SKM-1 (cell line): ENCODE data around the gene MRPL3.
"Not testable (repeated sequence)": the region's sequence is repeated elsewhere in the genome, so short reads cannot be mapped to it uniquely, and the experiment has no call there.

Experiments
- DNase-seq: peaks from one replicate; lab custom pipeline; 2025; ENCODE audit not compliant: unreplicated experiment; lab: John Stamatoyannopoulos, UW

Gene MRPL3

GRCh38 chr3:131501949-131502348 lies 822 bp downstream of the MRPL3 start:
- DNase-seq = no peak

DNA sequence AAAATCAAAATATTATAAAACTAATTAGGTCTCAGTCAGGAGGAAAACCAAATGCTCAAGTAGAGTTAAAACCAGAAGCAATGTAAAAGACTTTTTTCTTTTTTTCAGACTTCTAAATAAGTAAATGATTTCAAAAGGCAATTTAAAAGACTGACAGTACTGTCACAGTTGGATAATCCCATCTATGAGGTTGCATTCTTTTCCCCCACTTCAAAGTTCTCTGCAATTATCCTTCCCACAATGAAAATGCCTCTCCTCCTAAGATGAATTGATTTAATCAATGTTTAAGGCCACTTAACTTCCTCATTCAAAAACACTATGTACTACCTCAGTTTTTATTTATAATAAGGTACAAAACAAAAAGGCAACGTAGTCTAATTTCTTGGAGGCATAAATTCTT lies 8.1 kb downstream of the MRPL3 start:
- DNase-seq = no peak

DNA sequence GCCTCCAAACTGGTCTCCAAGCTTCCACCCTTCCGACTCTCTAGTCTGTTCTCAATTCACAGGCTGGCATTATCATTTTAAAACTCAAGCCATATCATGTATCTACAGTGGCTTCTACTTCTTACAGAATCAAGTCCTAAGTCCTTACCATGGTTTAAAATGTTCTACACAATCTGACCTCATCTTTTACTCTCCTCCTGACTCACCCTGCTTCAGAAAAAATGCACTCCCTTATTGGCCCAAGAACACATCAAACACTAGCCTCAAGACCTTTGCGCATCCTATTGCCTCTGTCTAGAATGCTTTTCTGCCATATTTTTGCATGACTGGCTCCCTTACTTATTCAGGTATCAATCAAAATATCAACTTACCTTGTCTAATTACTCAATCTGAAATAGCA lies 11.0 kb downstream of the MRPL3 start:
- no peak for DNase-seq

DNA sequence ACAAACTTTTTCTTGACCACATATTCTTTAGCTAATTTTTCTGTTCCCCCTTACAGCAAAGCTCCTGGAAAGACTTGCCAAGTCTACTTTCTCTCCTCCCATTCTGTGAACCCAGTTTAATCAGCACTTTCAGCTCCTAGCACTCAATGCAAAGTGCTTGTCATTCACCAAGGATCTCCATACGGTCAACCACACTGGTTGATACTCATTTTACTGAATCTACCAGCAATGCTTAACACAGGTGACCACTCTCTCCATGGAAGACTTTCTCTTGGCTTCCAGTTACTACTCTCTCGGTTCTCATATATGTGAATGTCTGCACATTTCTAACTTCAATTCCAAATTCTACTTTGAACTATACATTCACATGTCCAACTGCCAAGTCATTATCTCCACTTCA lies 11.7 kb downstream of the MRPL3 start:
- DNase-seq = no peak

DNA sequence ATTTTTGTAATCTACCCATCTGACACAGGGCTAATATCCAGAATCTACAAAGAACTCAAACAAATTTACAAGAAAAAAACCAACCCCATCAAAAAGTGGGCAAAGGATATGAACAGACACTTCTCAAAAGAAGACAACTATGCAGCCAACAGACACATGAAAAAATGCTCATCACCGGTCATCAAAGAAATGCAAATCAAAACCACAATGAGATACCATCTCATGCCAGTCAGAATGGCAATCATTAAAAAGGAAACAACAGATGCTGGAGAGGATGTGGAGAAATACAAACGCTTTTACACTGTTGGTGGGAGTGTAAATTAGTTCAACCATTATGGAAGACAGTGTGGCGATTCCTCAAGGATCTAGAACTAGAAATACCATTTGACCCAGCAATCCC lies 16.2 kb downstream of the MRPL3 start:
- not testable (repeated sequence) for DNase-seq

DNA sequence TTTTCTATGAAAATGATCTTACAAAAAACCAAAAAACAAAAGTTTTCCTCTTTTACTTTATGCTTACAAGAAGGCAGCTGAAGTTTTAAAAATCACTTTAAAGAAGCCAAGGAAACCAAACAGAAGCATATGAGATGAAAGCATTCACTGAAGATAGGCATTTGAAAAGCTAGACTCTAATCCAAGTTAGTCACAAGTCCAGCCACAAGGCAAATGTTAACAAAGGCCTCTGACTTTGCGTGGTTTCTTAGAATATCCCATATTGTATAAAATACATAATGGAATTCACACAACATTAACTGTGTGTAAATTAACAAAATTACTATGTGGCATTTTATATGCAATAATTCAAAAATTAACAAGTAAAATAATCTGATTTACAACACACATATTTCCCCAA lies 17.7 kb downstream of the MRPL3 start:
- no peak for DNase-seq

GRCh38 chr3:131484496-131485111 lies 18.2 kb downstream of the MRPL3 start:
- no peak for DNase-seq

GRCh38 chr3:131480116-131480515 lies 22.7 kb downstream of the MRPL3 start:
- no peak for DNase-seq

DNA sequence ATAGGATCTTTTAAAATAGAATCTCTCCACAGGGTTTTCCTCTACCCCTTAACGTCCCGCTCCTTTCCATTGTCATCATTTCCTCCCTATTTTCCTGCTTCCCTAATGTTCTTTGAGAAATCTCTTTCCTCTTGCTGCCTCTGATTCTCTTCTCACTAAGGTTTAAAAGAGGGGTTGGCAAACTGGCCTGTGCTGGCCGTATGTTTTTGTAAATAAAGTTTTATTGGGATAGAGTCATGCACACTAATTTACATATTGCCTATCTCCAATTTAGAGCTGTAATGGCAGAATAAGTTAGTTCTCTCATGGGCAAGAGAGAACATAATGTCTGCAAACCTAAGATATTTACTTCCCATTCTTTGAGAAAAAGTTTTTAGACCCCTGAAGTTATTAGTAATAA lies 25.0 kb downstream of the MRPL3 start:
- DNase-seq = no peak

DNA sequence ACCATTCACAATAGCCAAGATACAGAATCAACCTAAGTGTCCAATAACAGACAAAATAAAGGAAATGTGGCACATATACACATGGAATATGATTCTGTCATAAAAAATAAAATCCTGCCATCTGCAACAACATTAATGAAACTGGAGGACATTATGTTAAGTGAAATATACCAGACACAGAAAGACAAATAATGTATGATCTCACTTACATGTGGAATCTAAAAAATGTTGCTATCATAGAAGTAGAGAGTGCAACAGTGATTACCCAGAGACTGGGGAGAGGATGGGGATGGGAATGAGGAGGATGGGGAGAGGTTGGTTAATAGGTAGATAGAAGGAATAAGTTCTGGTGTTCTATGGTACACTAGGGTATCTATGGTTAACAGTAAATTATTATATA lies 28.7 kb downstream of the MRPL3 start:
- DNase-seq = no peak

- no peak for DNase-seq
Measured at GRCh38 chr3:131470377-131470776, 32.4 kb downstream of the MRPL3 start.

GRCh38 chr3:131458653-131459052 lies 44.1 kb downstream of the MRPL3 start:
- no peak for DNase-seq

DNA sequence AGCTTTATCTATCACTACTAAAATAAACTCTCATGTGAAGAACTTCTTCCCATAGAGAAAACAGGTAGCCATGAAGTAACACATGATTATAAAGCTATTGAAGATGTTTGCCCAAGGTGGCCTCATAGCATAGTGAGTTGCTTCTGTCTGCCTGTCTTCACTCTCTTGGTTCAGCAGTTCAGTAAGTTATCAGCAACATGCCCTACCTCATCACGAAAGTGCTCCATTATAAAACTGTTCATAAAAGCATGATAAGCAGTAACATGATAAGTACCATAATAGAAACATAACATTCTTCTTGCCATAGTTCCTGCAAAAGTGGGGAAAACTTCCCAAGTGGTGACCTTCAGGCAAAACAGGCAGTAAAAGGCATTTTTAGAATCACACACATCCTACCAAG lies 45.6 kb downstream of the MRPL3 start:
- DNase-seq = no peak

DNA sequence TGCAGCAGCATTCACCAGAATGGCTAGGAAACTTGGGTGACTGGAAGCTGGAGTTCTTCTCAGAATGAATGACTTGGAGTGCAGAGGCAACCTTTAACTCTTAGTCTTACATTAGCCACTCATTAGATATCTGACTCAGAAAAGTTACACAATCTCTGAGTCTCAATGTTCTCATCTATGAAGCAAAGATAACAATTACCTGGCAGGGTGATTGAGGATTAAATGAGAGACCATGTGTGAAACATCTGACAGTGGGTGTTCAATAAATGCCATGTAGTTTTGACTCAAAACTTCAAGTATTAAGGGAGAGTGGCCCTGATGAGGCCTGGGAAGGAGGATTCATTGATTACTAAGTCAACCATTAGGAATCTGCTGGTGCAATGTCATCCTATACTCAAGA lies 48.3 kb downstream of the MRPL3 start:
- no peak for DNase-seq

DNA sequence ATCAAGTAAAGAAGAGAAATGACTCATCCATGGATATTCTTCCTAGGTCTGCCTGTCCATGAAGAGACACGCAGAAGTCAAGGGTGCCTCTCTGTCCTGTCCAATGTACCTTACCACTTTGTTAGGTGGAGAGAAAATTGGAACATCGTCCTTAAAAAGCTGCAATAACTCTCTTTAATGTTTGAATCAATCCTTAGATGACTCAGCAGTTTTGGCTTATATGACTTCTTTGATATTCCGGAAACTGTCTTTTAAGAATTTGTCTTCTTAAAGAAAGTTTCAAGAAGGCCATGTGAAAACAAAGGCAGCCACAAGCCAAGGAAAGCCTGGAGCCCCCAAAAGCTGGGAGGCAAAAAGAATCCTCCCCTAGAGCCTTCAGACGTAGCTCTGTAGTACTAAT lies 49.2 kb downstream of the MRPL3 start:
- no peak for DNase-seq

GRCh38 chr3:131447349-131447748 lies 55.4 kb downstream of the MRPL3 start:
- no peak for DNase-seq

- no peak for DNase-seq
Measured at GRCh38 chr3:131444180-131444579, 58.6 kb downstream of the MRPL3 start.

DNA sequence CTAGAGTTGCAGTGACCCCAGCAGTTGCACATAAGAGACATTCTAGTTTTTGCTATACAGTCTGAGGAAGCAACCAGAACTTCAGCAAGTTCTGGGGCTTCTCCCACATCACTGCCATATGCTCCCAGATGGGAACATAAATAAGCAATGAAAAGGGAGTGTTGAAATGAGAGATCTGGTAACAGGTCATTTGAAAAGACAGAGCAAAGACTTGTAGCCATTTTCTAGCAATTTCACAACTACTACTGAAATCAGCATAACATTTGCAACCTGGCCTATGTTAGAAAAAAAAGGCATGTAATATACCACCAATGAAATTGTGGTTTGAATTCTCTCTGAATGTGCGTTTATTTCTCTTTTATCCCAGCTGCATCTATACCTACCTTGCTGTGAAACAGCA lies 63.7 kb downstream of the MRPL3 start:
- DNase-seq = no peak

- no peak for DNase-seq
Measured at GRCh38 chr3:131435000-131435399, 67.8 kb downstream of the MRPL3 start.

GRCh38 chr3:131432441-131432840 lies 70.3 kb downstream of the MRPL3 start:
- no peak for DNase-seq

DNA sequence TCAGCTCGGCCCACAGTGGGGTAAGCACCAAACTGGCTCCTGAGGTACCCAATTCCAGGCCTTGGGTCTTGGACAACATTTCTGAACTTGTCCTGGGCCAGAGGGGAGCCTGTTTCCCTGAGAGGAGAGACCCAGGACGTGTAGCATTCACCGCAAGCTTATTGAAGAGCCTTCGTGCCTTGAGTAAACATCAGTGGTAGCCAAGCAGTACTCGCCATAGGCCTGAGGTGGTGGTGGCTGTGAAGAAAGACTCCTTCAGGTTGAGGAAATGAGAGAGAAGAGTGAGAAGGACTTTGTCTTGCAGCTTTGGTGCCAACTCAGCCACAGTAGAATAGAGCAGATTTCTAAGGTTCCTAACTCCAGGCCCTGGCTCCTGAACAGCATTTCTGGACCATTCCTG lies 71.0 kb downstream of the MRPL3 start:
- DNase-seq = no peak

GRCh38 chr3:131427226-131427625 lies 75.5 kb downstream of the MRPL3 start:
- DNase-seq = no peak

GRCh38 chr3:131421957-131422498 lies 80.7 kb downstream of the MRPL3 start:
- no peak for DNase-seq
